Caco-2 (cell line): ENCODE data around the gene DDX49. TPM values are rescaled to one million over a fixed set of nuclear protein-coding genes. Genes with fewer than 3 reads are reported as not detected.

ENCODE experiments used
- BruUV-seq: library from RNA; stranded (reverse); fragments of 400-500 nt; replicated peaks from 2 replicates; lab custom pipeline; 2021; lab: Mats Ljungman, UMichigan
- CTCF ChIA-PET: fragments of 300-600 bp; sonication (Branson Sonifier 250); formaldehyde crosslinking; loops from one replicate; lab custom pipeline; 2022; ENCODE audit warnings: antibody characterized with exemption; lab: Charles Lee
- POLR2A ChIA-PET: fragments of 300-600 bp; sonication (Branson Sonifier 250); formaldehyde crosslinking; loops from one replicate; lab custom pipeline; 2022; ENCODE audit warnings: antibody characterized with exemption; lab: Charles Lee
- DNase-seq, 2 experiments: peaks; one replicate each; pipeline versions ENCODE4 v3.0.0 to v3.0.0-alpha.2; 2020 to 2022
- H3K27me3 ChIP-seq: replicated peaks from 2 replicates; pipeline ENCODE4 v1.6.0; 2011; ENCODE audit warnings: low read length; ENCODE audit not compliant: control insufficient read depth, insufficient read depth
- H3K36me3 ChIP-seq: 2 replicates; pipeline ENCODE4 v1.5.1; 2011; ENCODE audit warnings: low read length; ENCODE audit not compliant: control insufficient read depth, insufficient read depth
- H3K4me1 ChIP-seq: fragments of 250-450 bp; sonication (Bioruptor Pico); 2 replicates; pipeline ENCODE4 v1.5.1; 2020; ENCODE audit warnings: mild to moderate bottlenecking
- H3K4me3 ChIP-seq: 2 replicates; pipeline ENCODE4 v1.5.1; 2011; ENCODE audit warnings: low read depth, mild to moderate bottlenecking, control low read depth, low read length
- H3K9me3 ChIP-seq: fragments of 250-450 bp; sonication (Bioruptor Pico); 2 replicates; pipeline ENCODE4 v1.5.1; 2020; ENCODE audit warnings: mild to moderate bottlenecking, moderate library complexity
- H3K27ac Mint-ChIP-seq: one replicate; pipeline ENCODE4 v1.8.0; 2022; ENCODE audit warnings: mixed read lengths; ENCODE audit not compliant: unreplicated experiment
- H3K27me3 Mint-ChIP-seq: one replicate; pipeline ENCODE4 v1.8.0; 2022; ENCODE audit warnings: mixed read lengths; ENCODE audit not compliant: insufficient read depth, unreplicated experiment
- H3K36me3 Mint-ChIP-seq: one replicate; pipeline ENCODE4 v1.8.0; 2022; ENCODE audit warnings: mild to moderate bottlenecking, mixed read lengths; ENCODE audit not compliant: insufficient read depth, unreplicated experiment
- H3K4me1 Mint-ChIP-seq: one replicate; pipeline ENCODE4 v1.8.0; 2022; ENCODE audit warnings: low read depth, mixed read lengths; ENCODE audit not compliant: unreplicated experiment
- H3K4me3 Mint-ChIP-seq: one replicate; pipeline ENCODE4 v1.8.0; 2022; ENCODE audit warnings: mild to moderate bottlenecking, moderate library complexity, mixed read lengths; ENCODE audit not compliant: unreplicated experiment
- H3K9me3 Mint-ChIP-seq: one replicate; pipeline ENCODE4 v1.8.0; 2022; ENCODE audit warnings: mixed read lengths; ENCODE audit not compliant: unreplicated experiment
- intact Hi-C: fragments of 100-400 bp; cut with micrococcal nuclease; formaldehyde crosslinking; loops from one replicate; pipeline ENCODE4 v1.10.0; 2022; ENCODE audit not compliant: unreplicated experiment
- total RNA-seq: library from RNA; stranded (reverse); gene quantifications from 2 replicates; pipeline ENCODE4 v1.2.3, GENCODE V29; 2022
- TF ChIP-seq, protein P1 (sequence below), 2 experiments: fragments of 200-600 bp in 1 of 2; IDR thresholded peaks; 1 replicate in 1 of 2; 2 replicates in 1 of 2; pipeline versions ENCODE4 v1.5.1 to v1.8.0; 2011 to 2022; ENCODE audit warnings: antibody characterized with exemption in 1 of 2, control low read depth in 1 of 2, inconsistent platforms in 1 of 2, low read depth in 1 of 2, low read length in 1 of 2, mild to moderate bottlenecking in 1 of 2, moderate library complexity in 1 of 2; ENCODE audit not compliant: insufficient read depth in 1 of 2, severe bottlenecking in 1 of 2, unreplicated experiment in 1 of 2

The DDX49 gene
- total RNA-seq, 1 experiment from 2014 or later = 48.7 TPM

DNA sequence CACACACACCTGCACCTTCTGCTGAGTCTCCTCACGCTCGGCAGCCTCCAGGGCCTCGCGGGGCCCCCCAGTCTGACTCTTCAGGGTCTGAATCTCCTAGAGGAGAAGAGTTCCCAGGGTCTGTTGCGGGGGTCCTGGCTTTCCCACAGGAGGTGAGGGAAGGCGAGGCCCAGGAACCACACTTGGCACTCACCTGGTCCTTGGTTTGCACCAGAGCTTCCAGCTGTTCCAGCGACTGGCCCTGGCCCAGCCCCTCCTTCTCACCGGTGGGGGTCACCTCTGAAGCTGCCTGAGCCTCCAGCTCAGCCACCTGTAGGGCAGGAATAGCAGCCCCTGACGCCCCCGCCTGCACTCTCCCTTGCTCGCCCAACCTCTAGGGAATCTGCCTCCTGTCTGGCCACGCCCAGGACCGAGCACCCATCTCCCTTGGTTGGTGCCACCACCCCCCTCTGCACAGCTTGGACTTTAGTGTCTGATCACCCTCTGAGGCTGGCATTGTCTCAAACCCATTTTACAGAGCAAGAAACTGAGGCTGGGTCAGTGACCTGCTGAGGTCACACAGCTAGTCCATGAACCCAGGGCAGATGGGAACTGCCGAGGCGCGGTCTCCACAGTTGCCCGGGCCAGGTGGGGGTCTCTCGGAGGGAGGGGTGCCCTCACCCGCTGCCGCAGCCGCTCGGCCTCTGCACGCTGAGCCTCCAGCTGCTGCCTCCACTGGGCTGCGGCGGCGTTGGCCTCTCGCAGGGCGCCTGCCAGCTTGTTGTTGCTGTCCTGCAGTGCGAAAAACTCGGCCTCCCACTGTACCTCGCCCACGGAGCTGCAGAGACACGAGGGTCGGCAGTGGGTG is 12.0 kb downstream of the DDX49 start:
- no peaks in the 10 kb centered on the region for H3K4me1 Mint-ChIP-seq
- H3K27ac Mint-ChIP-seq = no peak overlapping the region
- no peaks in the 10 kb centered on the region for H3K4me1 ChIP-seq
- BruUV-seq = no TSS peak
- TF ChIP-seq, protein P1, sequence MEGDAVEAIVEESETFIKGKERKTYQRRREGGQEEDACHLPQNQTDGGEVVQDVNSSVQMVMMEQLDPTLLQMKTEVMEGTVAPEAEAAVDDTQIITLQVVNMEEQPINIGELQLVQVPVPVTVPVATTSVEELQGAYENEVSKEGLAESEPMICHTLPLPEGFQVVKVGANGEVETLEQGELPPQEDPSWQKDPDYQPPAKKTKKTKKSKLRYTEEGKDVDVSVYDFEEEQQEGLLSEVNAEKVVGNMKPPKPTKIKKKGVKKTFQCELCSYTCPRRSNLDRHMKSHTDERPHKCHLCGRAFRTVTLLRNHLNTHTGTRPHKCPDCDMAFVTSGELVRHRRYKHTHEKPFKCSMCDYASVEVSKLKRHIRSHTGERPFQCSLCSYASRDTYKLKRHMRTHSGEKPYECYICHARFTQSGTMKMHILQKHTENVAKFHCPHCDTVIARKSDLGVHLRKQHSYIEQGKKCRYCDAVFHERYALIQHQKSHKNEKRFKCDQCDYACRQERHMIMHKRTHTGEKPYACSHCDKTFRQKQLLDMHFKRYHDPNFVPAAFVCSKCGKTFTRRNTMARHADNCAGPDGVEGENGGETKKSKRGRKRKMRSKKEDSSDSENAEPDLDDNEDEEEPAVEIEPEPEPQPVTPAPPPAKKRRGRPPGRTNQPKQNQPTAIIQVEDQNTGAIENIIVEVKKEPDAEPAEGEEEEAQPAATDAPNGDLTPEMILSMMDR (IDR thresholded peaks at IDR 0.05; ENCODE audit: insufficient read depth in 1 of 2, low read depth in 1 of 2, low read length in 1 of 2, severe bottlenecking in 1 of 2, unreplicated experiment in 1 of 2) = no peak
- no peak overlapping the region for H3K4me3 Mint-ChIP-seq
- H3K4me3 ChIP-seq = no peak overlapping the region
- CTCF ChIA-PET = no interaction called here
- no peaks in the 10 kb centered on the region for H3K9me3 Mint-ChIP-seq
- peaks cover 43% of the 10 kb centered on the region for H3K36me3 Mint-ChIP-seq
- H3K36me3 ChIP-seq = peaks cover 2% of the 10 kb centered on the region; the same call in 1 of the 2 replicates
- no peak for DNase-seq
- H3K27me3 Mint-ChIP-seq = no peaks in the 10 kb centered on the region
- intact Hi-C loops = no loop called here
- POLR2A ChIA-PET = no interaction called here
- no peaks in the 10 kb centered on the region for H3K27me3 ChIP-seq
- no peaks in the 10 kb centered on the region for H3K9me3 ChIP-seq

DNA sequence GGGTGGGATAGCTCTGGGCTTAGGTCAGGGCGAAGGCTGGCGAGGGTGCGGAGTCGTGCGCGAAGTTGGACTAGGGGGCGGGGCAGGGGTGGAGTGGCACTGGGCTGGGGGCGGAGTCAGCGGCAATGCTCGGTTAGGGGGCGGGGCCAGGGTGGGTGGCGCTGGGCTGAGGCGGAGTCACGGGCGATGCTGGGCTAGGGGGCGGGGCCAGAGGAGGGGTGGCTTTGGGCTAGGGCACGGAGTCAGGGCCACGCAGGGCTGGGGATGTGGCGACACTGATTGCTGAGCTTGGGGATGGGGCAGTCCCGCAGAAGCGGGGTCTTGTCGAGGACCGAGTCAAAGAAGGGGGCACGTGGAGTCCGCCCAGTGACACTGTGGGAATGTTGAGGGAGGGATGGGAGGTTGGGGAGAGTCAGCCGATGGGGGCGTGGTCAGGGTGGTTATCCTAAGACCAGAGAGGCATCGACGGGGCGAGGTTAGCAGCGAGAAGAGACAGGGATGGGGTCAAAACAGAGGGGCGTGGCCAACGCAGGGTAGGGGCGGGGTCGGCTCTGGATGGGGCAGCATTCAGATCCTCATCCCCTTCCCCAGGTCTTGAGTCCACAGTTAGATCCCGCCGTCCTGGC is 12.8 kb downstream of the DDX49 start:
- H3K4me3 Mint-ChIP-seq = peak overlapping the region; percentile 40
- H3K4me3 ChIP-seq = no peak overlapping the region
- H3K27me3 ChIP-seq = no peaks in the 10 kb centered on the region
- H3K36me3 Mint-ChIP-seq = peaks cover 37% of the 10 kb centered on the region
- POLR2A ChIA-PET = no interaction called here
- H3K9me3 Mint-ChIP-seq = no peaks in the 10 kb centered on the region
- peak; percentile 47 to 55 for DNase-seq
- no TSS peak for BruUV-seq
- H3K27me3 Mint-ChIP-seq = no peaks in the 10 kb centered on the region
- TF ChIP-seq, protein P1 (IDR thresholded peaks at IDR 0.05; ENCODE audit: insufficient read depth in 1 of 2, low read depth in 1 of 2, low read length in 1 of 2, severe bottlenecking in 1 of 2, unreplicated experiment in 1 of 2) = no peak
- intact Hi-C loops = no loop called here
- CTCF ChIA-PET = no interaction called here
- H3K27ac Mint-ChIP-seq = no peak overlapping the region
- peaks cover 2% of the 10 kb centered on the region; the same call in 1 of the 2 replicates for H3K36me3 ChIP-seq
- no peaks in the 10 kb centered on the region for H3K9me3 ChIP-seq
- no peaks in the 10 kb centered on the region for H3K4me1 Mint-ChIP-seq
- no peaks in the 10 kb centered on the region for H3K4me1 ChIP-seq

DNA sequence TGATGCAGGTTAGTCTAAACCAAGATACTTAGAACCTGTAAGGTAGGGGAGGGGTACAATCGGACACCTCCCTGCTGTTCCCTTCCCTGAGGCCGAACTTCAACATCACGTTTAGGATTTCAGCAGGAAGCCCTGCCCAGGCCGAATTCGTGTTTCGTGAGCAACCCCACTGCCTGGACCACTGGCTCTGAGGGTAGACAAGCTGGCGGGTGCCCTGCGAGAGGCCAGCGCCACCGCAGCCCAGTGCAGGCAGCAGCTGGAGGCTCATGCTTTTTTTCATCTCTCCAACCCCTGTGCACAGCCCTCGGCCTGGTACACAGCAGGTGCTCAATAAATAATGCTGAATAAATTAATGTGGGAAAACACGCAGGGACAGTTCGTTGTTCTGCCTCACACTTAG is 13.8 kb downstream of the DDX49 start:
- Mint-ChIP-seq H3K27me3 (no peaks in the 10 kb centered on the region), H3K9me3 (no peaks in the 10 kb centered on the region), H3K27ac (no peak overlapping the region), H3K4me3 (no peak overlapping the region), H3K36me3 (peaks cover 34% of the 10 kb centered on the region), H3K4me1 (no peaks in the 10 kb centered on the region)
- no peak for DNase-seq
- H3K36me3 ChIP-seq = 0 out of 2 replicates have a peak, but pooled peaks cover 2% of the 10 kb centered on the region
- H3K9me3 ChIP-seq = no peaks in the 10 kb centered on the region
- POLR2A ChIA-PET = no interaction called here
- TF ChIP-seq, protein P1 (IDR thresholded peaks at IDR 0.05; ENCODE audit: insufficient read depth in 1 of 2, low read depth in 1 of 2, low read length in 1 of 2, severe bottlenecking in 1 of 2, unreplicated experiment in 1 of 2) = no peak
- no TSS peak for BruUV-seq
- no peaks in the 10 kb centered on the region for H3K4me1 ChIP-seq
- intact Hi-C loops = no loop called here
- no peak overlapping the region for H3K4me3 ChIP-seq
- CTCF ChIA-PET = no interaction called here
- H3K27me3 ChIP-seq = no peaks in the 10 kb centered on the region
